GM12878 (cell line): ENCODE data around the gene SNX32. TPM values are rescaled to one million over a fixed set of nuclear protein-coding genes. Genes with fewer than 3 reads are reported as not detected.

Source experiments
- ASH2L ChIP-seq: fragments of 300-600, 200-600 bp; sonication (generic); IDR thresholded peaks from 2 replicates; pipeline ENCODE4 v1.6.1; 2017; ENCODE audit warnings: low read depth, mild to moderate bottlenecking, borderline replicate concordance
- BHLHE40 ChIP-seq, 2 experiments: fragments of 450-650 bp in 1 of 2; IDR thresholded peaks; 2 replicates each; pipeline ENCODE4 v1.6.1; 2011 to 2017; ENCODE audit warnings: low read depth in 2 of 2, borderline replicate concordance in 1 of 2, improper control_type of control experiment in 1 of 2, low read length in 1 of 2, mild to moderate bottlenecking in 1 of 2
- E2F4 ChIP-seq: IDR thresholded peaks from 2 replicates; pipeline ENCODE4 v1.6.1; 2012; ENCODE audit warnings: low read depth, low read length, improper control_type of control experiment
- ESRRA ChIP-seq: IDR thresholded peaks from 2 replicates; pipeline ENCODE4 v1.6.1; 2012; ENCODE audit warnings: mild to moderate bottlenecking, low read length, improper control_type of control experiment
- GABPA ChIP-seq: IDR thresholded peaks from 2 replicates; pipeline ENCODE4 v1.6.1; 2014; ENCODE audit warnings: antibody characterized with exemption, low read depth, mild to moderate bottlenecking, inconsistent platforms
- HDAC2 ChIP-seq: fragments of 200-600 bp; sonication (generic); IDR thresholded peaks from 2 replicates; pipeline ENCODE4 v1.6.1; 2017
- HDAC6 ChIP-seq: fragments of 200-600 bp; sonication (generic); IDR thresholded peaks from one replicate; pipeline ENCODE4 v1.8.0; 2017; ENCODE audit warnings: antibody characterized with exemption; ENCODE audit not compliant: unreplicated experiment
- JUNB ChIP-seq: IDR thresholded peaks from 2 replicates; pipeline ENCODE4 v1.6.1; 2016; ENCODE audit warnings: antibody characterized with exemption, mild to moderate bottlenecking
- NKRF ChIP-seq: fragments of 450-650 bp; conservative IDR thresholded peaks from 2 replicates; pipeline ENCODE4 v1.6.1; 2017; ENCODE audit warnings: mild to moderate bottlenecking, moderate library complexity
- NRF1 ChIP-seq: conservative IDR thresholded peaks from 2 replicates; pipeline ENCODE4 v1.6.1; 2011; ENCODE audit warnings: mild to moderate bottlenecking, low read depth, low read length, improper control_type of control experiment
- POLR2AphosphoS5 ChIP-seq: IDR thresholded peaks from 2 replicates; pipeline ENCODE4 v1.6.1; 2011; ENCODE audit warnings: mild to moderate bottlenecking, low read length, inconsistent platforms
- RFX5 ChIP-seq: IDR thresholded peaks from 2 replicates; pipeline ENCODE4 v1.6.1; 2011; ENCODE audit warnings: low read depth, low read length, improper control_type of control experiment
- SMAD1 ChIP-seq: fragments of 450-650 bp; IDR thresholded peaks from 2 replicates; pipeline ENCODE4 v1.6.1; 2018; ENCODE audit warnings: mild to moderate bottlenecking, low read depth; ENCODE audit not compliant: partially characterized antibody
- SMARCA5 ChIP-seq: fragments of 450-650 bp; IDR thresholded peaks from 2 replicates; pipeline ENCODE4 v1.6.1; 2017; ENCODE audit warnings: mild to moderate bottlenecking
- SPI1 ChIP-seq: IDR thresholded peaks from 2 replicates; pipeline ENCODE4 v1.6.1; 2011; ENCODE audit warnings: low read depth, mild to moderate bottlenecking, low read length, moderate library complexity, borderline replicate concordance; ENCODE audit not compliant: insufficient read depth
- ZBED1 ChIP-seq: IDR thresholded peaks from 2 replicates; pipeline ENCODE4 v1.6.1; 2016; ENCODE audit warnings: borderline replicate concordance
- ZBTB4 ChIP-seq: fragments of 450-650 bp; formaldehyde crosslinking; IDR thresholded peaks from 2 replicates; pipeline ENCODE4 v1.4.0; 2022; ENCODE audit warnings: mild to moderate bottlenecking, moderate library complexity
- ZBTB40 ChIP-seq: fragments of 450-650 bp; IDR thresholded peaks from 2 replicates; pipeline ENCODE4 v1.6.1; 2016; ENCODE audit warnings: mild to moderate bottlenecking, moderate library complexity, borderline replicate concordance
- ZSCAN29 ChIP-seq: fragments of 450-650 bp; IDR thresholded peaks from 2 replicates; pipeline ENCODE4 v1.6.1; 2017; ENCODE audit warnings: mild to moderate bottlenecking, moderate library complexity
- polyA plus RNA-seq, 11 experiments: library from polyadenylated mRNA; depleted of rRNA in 4 of 11; unstranded in 6 of 11; stranded (reverse) in 5 of 11; fragments of >200 nt; fragmentation: Nextera tagmentation in 4 of 11; fragmentation: Illumina TruSeq in 1 of 11; extraction: Ambion mirVana in 4 of 11; extraction: Trizol in 1 of 11; gene quantifications; 1 replicate in 1 of 11; 2 replicates in 10 of 11; pipeline versions ENCODE4 v1.2.1 to v1.2.3, GENCODE V29; 2011 to 2016; ENCODE audit warnings: inconsistent platforms in 2 of 11, missing spikeins in 2 of 11, low read depth in 1 of 11
- total RNA-seq, 4 experiments: library from RNA; depleted of rRNA in 3 of 4; stranded (reverse); fragments of >200 nt in 3 of 4; fragmentation: Illumina TruSeq in 1 of 4; extraction: Trizol in 1 of 4; gene quantifications; 2 replicates each; pipeline versions ENCODE4 v1.2.1 to v1.2.3, GENCODE V29; 2013 to 2021

SNX32 gene
- total and polyA plus RNA-seq, 10 of the 15 experiments (the other 5 are each of a cell fraction or from before 2014, with no cell fraction given) = 0.04 to 1.5 (median 0.11) TPM; not detected in 1

GRCh38 chr11:65868907-65869306 is 35.1 kb downstream of the SNX32 start (continued):
- TF ChIP-seq SPI1 (no peak), HDAC2 (no peak), ESRRA (no peak), NKRF (no peak), HDAC6 (no peak), SMARCA5 (no peak), ASH2L (no peak), ZBTB4 (CRISPR knock-in tag) (no peak), ZBTB40 (no peak), JUNB (no peak), BHLHE40 (IDR thresholded peaks at IDR 0.05; ENCODE audit: borderline replicate concordance in 1 of 2, low read depth in 2 of 2, low read length in 1 of 2) (no peak), SMAD1 (no peak), ZSCAN29 (no peak), RFX5 (no peak), GABPA (no peak), E2F4 (no peak), ZBED1 (peak; percentile 34; the same call in 1 of the 2 replicates), NRF1 (no peak), POLR2AphosphoS5 (0 out of 2 replicates have a peak, but pooled peaks have one; percentile 15)
